ENCODE results near the gene NPHP4. TPM values are rescaled to one million over a fixed set of nuclear protein-coding genes. Genes with fewer than 3 reads are reported as not detected.

The NPHP4 gene
- total RNA-seq, 1 donor from 2014 or later = 16.1 TPM

DNA sequence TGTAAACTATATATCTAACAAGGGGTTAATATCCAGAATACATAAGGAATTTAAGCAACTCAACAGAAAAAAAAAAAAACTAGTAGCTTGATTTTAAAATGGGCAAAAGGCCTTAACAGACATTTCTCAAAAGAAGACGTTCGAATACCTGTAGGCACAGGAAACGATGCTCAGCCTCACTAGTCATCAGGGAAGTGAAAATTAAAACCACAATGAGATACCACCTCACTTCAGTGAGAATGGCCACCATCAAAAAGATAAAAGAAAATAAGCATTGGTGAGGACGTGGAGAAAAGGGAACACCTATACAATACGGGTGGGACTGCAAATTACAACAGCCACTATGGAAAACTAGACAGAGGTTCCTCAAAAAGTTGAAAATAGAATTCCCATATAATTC, 37.3 kb downstream of the NPHP4 start:
- no peaks in the 10 kb centered on the region for H3K27me3 ChIP-seq (ENCODE audit: low read depth)
- H3K9me3 ChIP-seq = no peaks in the 10 kb centered on the region
- H3K36me3 ChIP-seq = peaks cover 61% of the 10 kb centered on the region
- DNase-seq = no peak
- intact Hi-C loops (cut with DNase I) = no loop called here
- no peak overlapping the region for H3K27ac ChIP-seq
- no peak for TF ChIP-seq CTCF (IDR thresholded peaks at IDR 0.05)
- H3K4me3 ChIP-seq = no peak overlapping the region
- ATAC-seq = no peak
- H3K4me1 ChIP-seq = no peaks in the 10 kb centered on the region

GRCh38 chr1:5953386-5953785, 38.8 kb downstream of the NPHP4 start:
- no peak for ATAC-seq
- intact Hi-C loops (cut with DNase I) = no loop called here
- Histone ChIP-seq H3K4me3 (no peak overlapping the region), H3K27ac (no peak overlapping the region), H3K27me3 (ENCODE audit: low read depth) (no peaks in the 10 kb centered on the region), H3K4me1 (no peaks in the 10 kb centered on the region), H3K9me3 (no peaks in the 10 kb centered on the region), H3K36me3 (peaks cover 53% of the 10 kb centered on the region)
- no peak for DNase-seq
- TF ChIP-seq CTCF (IDR thresholded peaks at IDR 0.05) = no peak

GRCh38 chr1:5951846-5952410, 40.3 kb downstream of the NPHP4 start:
- no peak for DNase-seq
- no peaks in the 10 kb centered on the region for H3K9me3 ChIP-seq
- H3K4me1 ChIP-seq = no peaks in the 10 kb centered on the region
- no peak overlapping the region for H3K27ac ChIP-seq
- peaks cover 56% of the 10 kb centered on the region for H3K36me3 ChIP-seq
- no peak for ATAC-seq
- intact Hi-C loops (cut with DNase I) = no loop called here
- no peaks in the 10 kb centered on the region for H3K27me3 ChIP-seq (ENCODE audit: low read depth)
- H3K4me3 ChIP-seq = no peak overlapping the region
- TF ChIP-seq CTCF (IDR thresholded peaks at IDR 0.05) = no peak

DNA sequence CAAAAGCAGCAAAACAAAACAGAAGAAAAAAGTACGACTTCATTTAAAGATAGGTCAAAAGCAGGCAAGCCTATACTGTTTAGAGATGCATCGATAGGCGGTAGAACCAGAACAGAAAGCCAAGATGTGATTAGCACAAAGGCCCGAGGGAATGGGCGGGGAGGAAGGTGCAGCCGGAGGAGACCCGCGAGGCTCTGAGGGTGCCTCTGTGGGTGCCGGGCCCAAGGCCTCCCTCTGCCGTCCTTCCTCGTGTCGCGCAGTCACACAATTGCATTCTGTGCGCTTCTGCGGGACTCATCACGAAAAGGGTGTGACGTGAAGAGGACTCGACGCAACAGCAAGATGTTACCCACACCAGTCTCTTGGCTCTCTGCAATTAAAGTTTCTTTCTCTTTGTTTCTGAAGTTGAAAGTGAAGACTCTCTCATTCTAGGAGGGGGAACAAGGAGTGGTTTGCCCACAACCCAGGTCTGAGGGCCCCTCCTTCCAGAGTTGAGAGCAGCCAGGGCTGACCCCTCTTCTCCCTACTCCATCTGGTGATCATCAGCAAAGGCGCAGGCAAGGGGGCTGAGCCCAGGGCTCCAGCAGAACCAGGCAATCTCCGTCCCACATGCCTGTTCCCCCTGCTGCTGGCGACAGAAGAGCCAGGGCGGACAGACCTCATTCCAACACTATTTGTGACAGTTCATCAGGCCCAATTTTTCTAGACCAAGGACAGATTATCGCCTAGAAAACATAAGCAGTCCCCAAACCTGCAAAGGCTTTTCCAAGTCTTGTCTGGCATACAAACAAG, 41.0 kb downstream of the NPHP4 start:
- no peak overlapping the region for H3K27ac ChIP-seq
- DNase-seq (no peak), ATAC-seq (no peak)
- no peak for TF ChIP-seq CTCF (IDR thresholded peaks at IDR 0.05)
- H3K36me3 ChIP-seq = peaks cover 56% of the 10 kb centered on the region
- intact Hi-C loops (cut with DNase I) = no loop called here
- no peaks in the 10 kb centered on the region for H3K27me3 ChIP-seq (ENCODE audit: low read depth)
- H3K9me3 ChIP-seq = no peaks in the 10 kb centered on the region
- no peak overlapping the region for H3K4me3 ChIP-seq
- H3K4me1 ChIP-seq = no peaks in the 10 kb centered on the region

GRCh38 chr1:5950201-5950895, 41.9 kb downstream of the NPHP4 start:
- ATAC-seq (no peak), DNase-seq (no peak)
- no peaks in the 10 kb centered on the region for H3K4me1 ChIP-seq
- H3K9me3 ChIP-seq = no peaks in the 10 kb centered on the region
- intact Hi-C loops (cut with DNase I) = no loop called here
- no peak overlapping the region for H3K4me3 ChIP-seq
- no peak overlapping the region for H3K27ac ChIP-seq
- no peak for TF ChIP-seq CTCF (IDR thresholded peaks at IDR 0.05)
- H3K36me3 ChIP-seq = peaks cover 60% of the 10 kb centered on the region
- H3K27me3 ChIP-seq (ENCODE audit: low read depth) = no peaks in the 10 kb centered on the region
